HG02885 (cell line): Measurements from ENCODE around the gene GALNT7.

ENCODE experiments used
- ATAC-seq: cut with Tn5 transposase; IDR thresholded peaks from one replicate; pipeline ENCODE4 v1.9.1; 2021; ENCODE audit warnings: mild to moderate bottlenecking; ENCODE audit not compliant: unreplicated experiment, poor library complexity

The GALNT7 gene

GRCh38 chr4:173227756-173228155 lies 59.1 kb downstream of the GALNT7 start:
- ATAC-seq, result no peak

GRCh38 chr4:173230062-173230461 lies 61.5 kb downstream of the GALNT7 start:
- peak; percentile 50 for ATAC-seq

- ATAC-seq, result no peak
These were observed 63.3 kb downstream of the GALNT7 start for GRCh38 chr4:173231916-173232315.

GRCh38 chr4:173233857-173234256 lies 65.2 kb downstream of the GALNT7 start:
- ATAC-seq, result no peak

GRCh38 chr4:173235050-173235449 lies 66.4 kb downstream of the GALNT7 start:
- ATAC-seq, result no peak

GRCh38 chr4:173236301-173236700 lies 67.7 kb downstream of the GALNT7 start:
- ATAC-seq, result no peak

- no peak for ATAC-seq
These were observed 68.5 kb downstream of the GALNT7 start for GRCh38 chr4:173237152-173237551.

- ATAC-seq, result no peak
These were observed 69.2 kb downstream of the GALNT7 start for GRCh38 chr4:173237762-173238161.

- ATAC-seq, result no peak
These were observed 72.1 kb downstream of the GALNT7 start for GRCh38 chr4:173240696-173241095.

- no peak for ATAC-seq
These were observed 74.0 kb downstream of the GALNT7 start for GRCh38 chr4:173242466-173243250.

GRCh38 chr4:173243321-173243720 lies 74.7 kb downstream of the GALNT7 start:
- ATAC-seq, result no peak

- peak; percentile 88 for ATAC-seq
These were observed 75.5 kb downstream of the GALNT7 start for GRCh38 chr4:173243917-173244658.

- no peak for ATAC-seq
These were observed 77.3 kb downstream of the GALNT7 start for GRCh38 chr4:173245952-173246351.

- ATAC-seq, result peak; percentile 36
These were observed 78.1 kb downstream of the GALNT7 start for GRCh38 chr4:173246719-173247118.

GRCh38 chr4:173247321-173247720 lies 78.7 kb downstream of the GALNT7 start:
- ATAC-seq, result no peak

GRCh38 chr4:173248690-173249089 lies 80.1 kb downstream of the GALNT7 start:
- ATAC-seq, result no peak

- peak; percentile 97 for ATAC-seq
These were observed 83.7 kb downstream of the GALNT7 start for GRCh38 chr4:173252024-173252935.

GRCh38 chr4:173253561-173253960 lies 85.0 kb downstream of the GALNT7 start:
- no peak for ATAC-seq

GRCh38 chr4:173254646-173255045 lies 86.0 kb downstream of the GALNT7 start:
- peak; percentile 17 for ATAC-seq

GRCh38 chr4:173256825-173257224 lies 88.2 kb downstream of the GALNT7 start:
- no peak for ATAC-seq
